KMS-11 (cell line): ENCODE data around the gene PLPP1.

ENCODE experiments used
- H2AFZ ChIP-seq: fragments of 200-600 bp; sonication (generic); 2 replicates; pipeline ENCODE4 v1.6.1; 2016; ENCODE audit warnings: antibody characterized with exemption, mixed run types, low read depth
- H3K27ac ChIP-seq: fragments of 200-600 bp; sonication (generic); 2 replicates; pipeline ENCODE4 v1.6.1; 2016; ENCODE audit warnings: mild to moderate bottlenecking, mixed run types
- H3K27me3 ChIP-seq: fragments of 200-600 bp; sonication (generic); 2 replicates; pipeline ENCODE4 v1.6.1; 2017; ENCODE audit warnings: mild to moderate bottlenecking, low read depth, mixed run types, moderate library complexity; ENCODE audit not compliant: insufficient read depth
- H3K36me3 ChIP-seq: fragments of 200-600 bp; sonication (generic); 2 replicates; pipeline ENCODE4 v1.6.1; 2017; ENCODE audit warnings: mild to moderate bottlenecking, mixed run types; ENCODE audit not compliant: insufficient read depth
- H3K4me1 ChIP-seq: fragments of 200-600 bp; sonication (generic); 2 replicates; pipeline ENCODE4 v1.6.1; 2016; ENCODE audit warnings: mild to moderate bottlenecking, low read depth, mixed run types; ENCODE audit not compliant: poor library complexity, severe bottlenecking
- H3K4me2 ChIP-seq: fragments of 200-600 bp; sonication (generic); 2 replicates; pipeline ENCODE4 v1.7.0; 2016; ENCODE audit warnings: mild to moderate bottlenecking, mixed run types
- H3K4me3 ChIP-seq: fragments of 200-600 bp; sonication (generic); IDR thresholded peaks from 2 replicates; pipeline ENCODE4 v1.6.1; 2017; ENCODE audit warnings: low read depth, low read length, mixed read lengths; ENCODE audit not compliant: insufficient read depth
- H3K79me2 ChIP-seq: fragments of 200-600 bp; sonication (generic); 2 replicates; pipeline ENCODE4 v1.6.1; 2016; ENCODE audit warnings: low read depth, mixed run types; ENCODE audit not compliant: insufficient read depth
- H3K9ac ChIP-seq: fragments of 200-600 bp; sonication (generic); 2 replicates; pipeline ENCODE4 v1.6.1; 2016; ENCODE audit warnings: mild to moderate bottlenecking, mixed run types
- H4K20me1 ChIP-seq: fragments of 200-600 bp; sonication (generic); 2 replicates; pipeline ENCODE4 v1.6.1; 2016; ENCODE audit warnings: mild to moderate bottlenecking, mixed run types; ENCODE audit not compliant: insufficient read depth
- TF ChIP-seq, protein P1 (sequence below): fragments of 200-600 bp; sonication (generic); conservative IDR thresholded peaks from 2 replicates; pipeline ENCODE4 v1.6.1; 2017; ENCODE audit warnings: low read depth, mild to moderate bottlenecking, antibody characterized with exemption, low read length, moderate library complexity, mixed read lengths

PLPP1 gene

DNA sequence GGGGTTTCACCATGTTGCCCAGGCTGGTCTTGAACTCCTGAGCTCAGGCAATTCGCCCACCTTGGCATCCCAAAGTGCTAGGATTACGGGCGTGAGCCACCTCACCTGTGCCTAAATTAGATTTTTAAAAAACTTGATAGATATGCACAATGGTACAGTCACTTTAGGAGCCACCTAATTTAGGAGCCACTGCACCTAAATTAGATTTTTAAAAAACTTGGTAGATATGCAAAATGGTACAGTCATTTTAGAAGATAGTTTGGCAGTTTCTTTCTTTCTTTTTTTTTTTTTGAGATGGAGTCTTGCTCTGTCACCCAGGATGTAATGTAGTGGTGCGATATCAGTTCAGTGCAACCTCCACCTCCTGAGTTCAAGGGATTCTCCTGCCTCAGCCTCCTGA, 37.8 kb upstream of the PLPP1 start:
- peaks cover 18% of the 10 kb centered on the region for H3K4me1 ChIP-seq
- no peaks in the 10 kb centered on the region for H3K27me3 ChIP-seq
- H3K36me3 ChIP-seq, result no peaks in the 10 kb centered on the region
- no peaks in the 10 kb centered on the region for H3K79me2 ChIP-seq
- no peak overlapping the region for H3K4me2 ChIP-seq
- H2AFZ ChIP-seq, result no peak overlapping the region
- no peak overlapping the region for H3K9ac ChIP-seq
- H3K27ac ChIP-seq, result no peak overlapping the region
- no peaks in the 10 kb centered on the region for H4K20me1 ChIP-seq
- TF ChIP-seq, protein P1, sequence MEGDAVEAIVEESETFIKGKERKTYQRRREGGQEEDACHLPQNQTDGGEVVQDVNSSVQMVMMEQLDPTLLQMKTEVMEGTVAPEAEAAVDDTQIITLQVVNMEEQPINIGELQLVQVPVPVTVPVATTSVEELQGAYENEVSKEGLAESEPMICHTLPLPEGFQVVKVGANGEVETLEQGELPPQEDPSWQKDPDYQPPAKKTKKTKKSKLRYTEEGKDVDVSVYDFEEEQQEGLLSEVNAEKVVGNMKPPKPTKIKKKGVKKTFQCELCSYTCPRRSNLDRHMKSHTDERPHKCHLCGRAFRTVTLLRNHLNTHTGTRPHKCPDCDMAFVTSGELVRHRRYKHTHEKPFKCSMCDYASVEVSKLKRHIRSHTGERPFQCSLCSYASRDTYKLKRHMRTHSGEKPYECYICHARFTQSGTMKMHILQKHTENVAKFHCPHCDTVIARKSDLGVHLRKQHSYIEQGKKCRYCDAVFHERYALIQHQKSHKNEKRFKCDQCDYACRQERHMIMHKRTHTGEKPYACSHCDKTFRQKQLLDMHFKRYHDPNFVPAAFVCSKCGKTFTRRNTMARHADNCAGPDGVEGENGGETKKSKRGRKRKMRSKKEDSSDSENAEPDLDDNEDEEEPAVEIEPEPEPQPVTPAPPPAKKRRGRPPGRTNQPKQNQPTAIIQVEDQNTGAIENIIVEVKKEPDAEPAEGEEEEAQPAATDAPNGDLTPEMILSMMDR, result no peak
- H3K4me3 ChIP-seq, result no peak overlapping the region

DNA sequence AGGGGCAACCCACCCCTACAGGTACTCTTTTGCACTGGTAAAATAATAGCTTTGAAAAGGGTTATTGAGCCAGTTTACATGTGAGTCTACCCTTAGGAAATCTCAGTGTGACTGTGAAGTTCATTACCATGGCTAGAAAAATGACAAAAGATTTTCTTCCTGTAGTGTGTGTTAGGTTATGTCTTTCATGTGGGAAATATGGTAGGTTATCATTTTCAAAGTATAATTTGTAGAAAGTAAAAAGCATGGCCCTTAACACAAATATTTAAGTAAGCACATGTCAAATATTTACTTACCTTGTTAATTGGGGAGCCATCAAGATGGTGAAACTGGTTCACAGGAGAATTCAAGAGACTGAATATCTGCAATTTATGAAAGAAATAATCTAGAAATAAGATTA, 37.3 kb upstream of the PLPP1 start:
- H2AFZ ChIP-seq, result no peak overlapping the region
- H3K27me3 ChIP-seq, result no peaks in the 10 kb centered on the region
- H3K9ac ChIP-seq, result no peak overlapping the region
- H4K20me1 ChIP-seq, result no peaks in the 10 kb centered on the region
- H3K79me2 ChIP-seq, result no peaks in the 10 kb centered on the region
- TF ChIP-seq, protein P1, result no peak
- H3K27ac ChIP-seq, result no peak overlapping the region
- no peaks in the 10 kb centered on the region for H3K36me3 ChIP-seq
- no peak overlapping the region for H3K4me2 ChIP-seq
- H3K4me3 ChIP-seq, result no peak overlapping the region
- H3K4me1 ChIP-seq, result peaks cover 15% of the 10 kb centered on the region

DNA sequence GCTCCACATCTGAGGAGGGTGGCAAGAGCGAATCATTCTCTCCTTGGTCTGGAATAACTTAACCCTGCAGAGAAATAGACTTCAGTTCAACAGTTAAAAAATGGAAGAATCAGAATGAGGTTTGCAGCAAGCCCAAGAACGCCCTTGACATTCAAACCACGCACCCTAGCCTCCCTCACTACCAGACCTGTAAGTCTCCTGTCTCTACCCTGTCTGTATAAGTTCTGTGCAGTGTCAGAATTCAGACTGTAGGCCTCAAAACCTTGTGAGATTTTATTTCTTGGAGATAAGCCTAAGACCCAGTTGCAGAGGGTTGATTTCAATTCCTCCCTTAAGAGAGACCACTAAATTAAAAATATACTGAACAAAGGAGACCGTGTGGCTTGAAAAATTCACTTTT, 35.8 kb upstream of the PLPP1 start:
- Histone ChIP-seq H2AFZ (no peak overlapping the region), H4K20me1 (no peaks in the 10 kb centered on the region), H3K36me3 (no peaks in the 10 kb centered on the region), H3K4me2 (no peak overlapping the region), H3K27ac (no peak overlapping the region), H3K79me2 (no peaks in the 10 kb centered on the region), H3K4me1 (peaks cover 3% of the 10 kb centered on the region), H3K4me3 (no peak overlapping the region), H3K27me3 (no peaks in the 10 kb centered on the region), H3K9ac (no peak overlapping the region)
- TF ChIP-seq, protein P1, result no peak

DNA sequence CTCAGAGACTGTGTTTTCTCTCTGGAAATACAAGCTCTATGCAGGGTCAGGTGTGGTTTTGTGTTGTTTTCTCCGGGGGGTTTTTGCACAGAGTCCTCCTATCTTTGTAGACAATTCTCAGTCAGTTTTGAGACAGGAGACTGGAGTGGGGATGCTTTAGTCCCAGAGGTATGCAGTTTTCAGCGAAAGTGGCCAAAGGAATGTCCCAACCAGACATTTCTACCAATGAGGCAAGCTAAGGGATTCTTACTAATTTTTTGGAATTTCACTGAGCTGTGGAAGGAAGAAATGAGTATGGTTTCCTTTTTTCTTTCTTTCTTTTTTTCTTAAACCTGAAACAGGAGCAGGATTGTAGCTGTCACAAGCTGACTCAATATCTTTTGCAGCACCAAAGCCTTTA, 35.3 kb upstream of the PLPP1 start:
- H3K79me2 ChIP-seq, result no peaks in the 10 kb centered on the region
- H3K27ac ChIP-seq, result no peak overlapping the region
- no peaks in the 10 kb centered on the region for H3K36me3 ChIP-seq
- no peaks in the 10 kb centered on the region for H4K20me1 ChIP-seq
- TF ChIP-seq, protein P1, result no peak
- H3K4me3 ChIP-seq, result no peak overlapping the region
- no peak overlapping the region for H2AFZ ChIP-seq
- no peaks in the 10 kb centered on the region for H3K27me3 ChIP-seq
- H3K4me2 ChIP-seq, result no peak overlapping the region
- H3K4me1 ChIP-seq, result peaks cover 7% of the 10 kb centered on the region
- no peak overlapping the region for H3K9ac ChIP-seq

DNA sequence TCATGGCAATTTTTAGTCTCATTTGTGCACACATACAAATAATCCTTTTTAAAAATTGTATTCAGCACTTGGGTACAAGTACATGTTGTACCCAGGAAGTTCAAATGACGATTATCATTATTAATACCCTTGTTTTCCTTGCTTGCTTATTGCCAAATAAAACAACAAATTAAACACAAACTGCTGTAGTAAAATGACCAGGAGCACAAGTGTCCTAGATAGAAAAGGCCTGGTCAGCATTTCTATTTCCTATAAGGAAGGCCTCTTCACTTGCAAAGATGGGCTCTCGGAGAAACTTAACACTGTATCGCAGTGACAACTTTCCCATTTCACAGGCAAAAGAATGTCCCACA, 34.7 kb upstream of the PLPP1 start:
- H3K4me3 ChIP-seq, result no peak overlapping the region
- no peak overlapping the region for H3K4me2 ChIP-seq
- H3K79me2 ChIP-seq, result no peaks in the 10 kb centered on the region
- TF ChIP-seq, protein P1, result no peak
- peaks cover 13% of the 10 kb centered on the region for H3K4me1 ChIP-seq
- no peaks in the 10 kb centered on the region for H3K36me3 ChIP-seq
- H3K27me3 ChIP-seq, result no peaks in the 10 kb centered on the region
- no peak overlapping the region for H3K27ac ChIP-seq
- no peak overlapping the region for H2AFZ ChIP-seq
- H3K9ac ChIP-seq, result no peak overlapping the region
- H4K20me1 ChIP-seq, result no peaks in the 10 kb centered on the region
